Glutamatergic neuron (in vitro differentiated cells): Measurements from ENCODE around the gene L2HGDH. TPM values are rescaled to one million over a fixed set of nuclear protein-coding genes. Genes with fewer than 3 reads are reported as not detected.

Experiments
- DNase-seq: peaks from one replicate; pipeline ENCODE4 v3.0.0; 2022
- H3K27ac Mint-ChIP-seq: one replicate; pipeline ENCODE4 v1.8.0; 2020; ENCODE audit warnings: mild to moderate bottlenecking, mixed read lengths, inconsistent platforms; ENCODE audit not compliant: unreplicated experiment
- H3K27me3 Mint-ChIP-seq: one replicate; pipeline ENCODE4 v1.8.0; 2020; ENCODE audit warnings: mild to moderate bottlenecking, moderate library complexity, mixed read lengths, inconsistent platforms; ENCODE audit not compliant: unreplicated experiment
- H3K36me3 Mint-ChIP-seq: one replicate; pipeline ENCODE4 v1.8.0; 2020; ENCODE audit warnings: mild to moderate bottlenecking, mixed read lengths, inconsistent platforms; ENCODE audit not compliant: unreplicated experiment
- H3K4me1 Mint-ChIP-seq: one replicate; pipeline ENCODE4 v1.8.0; 2020; ENCODE audit warnings: mild to moderate bottlenecking, low read depth, mixed read lengths, inconsistent platforms; ENCODE audit not compliant: unreplicated experiment
- H3K4me3 Mint-ChIP-seq: one replicate; pipeline ENCODE4 v1.8.0; 2020; ENCODE audit warnings: mild to moderate bottlenecking, mixed read lengths, inconsistent platforms; ENCODE audit not compliant: unreplicated experiment
- H3K9me3 Mint-ChIP-seq: one replicate; pipeline ENCODE4 v1.8.0; 2020; ENCODE audit warnings: mild to moderate bottlenecking, moderate library complexity, mixed read lengths, inconsistent platforms; ENCODE audit not compliant: unreplicated experiment
- CTCF ChIP-seq: fragments of 200-600 bp; sonication (generic); IDR thresholded peaks from one replicate; pipeline ENCODE4 v1.5.0; 2021; ENCODE audit not compliant: partially characterized antibody, unreplicated experiment
- total RNA-seq: library from RNA; stranded (reverse); fragmentation: NEBNext Ultra II Directional; extraction: Animal tissue kit (Norgen Biotek cat#: 25700); gene quantifications from one replicate; pipeline ENCODE4 v1.2.1, GENCODE V29; 2021; ENCODE audit not compliant: unreplicated experiment

Gene L2HGDH
- total RNA-seq, 1 donor from 2014 or later, result 6.7 TPM

- Mint-ChIP-seq H3K27me3 (peaks cover 1% of the 10 kb centered on the region), H3K4me3 (no peak overlapping the region), H3K36me3 (no peaks in the 10 kb centered on the region), H3K27ac (no peak overlapping the region), H3K9me3 (peaks cover 5% of the 10 kb centered on the region), H3K4me1 (peaks cover 30% of the 10 kb centered on the region)
- no peak for TF ChIP-seq CTCF
- DNase-seq, result no peak
These were observed 33.9 kb upstream of the L2HGDH start for GRCh38 chr14:50345846-50346422.

- no peak for DNase-seq
- H3K36me3 Mint-ChIP-seq, result no peaks in the 10 kb centered on the region
- peaks cover 3% of the 10 kb centered on the region for H3K27me3 Mint-ChIP-seq
- no peak for TF ChIP-seq CTCF
- no peak overlapping the region for H3K4me3 Mint-ChIP-seq
- peaks cover 34% of the 10 kb centered on the region for H3K4me1 Mint-ChIP-seq
- no peak overlapping the region for H3K27ac Mint-ChIP-seq
- H3K9me3 Mint-ChIP-seq, result peaks cover 5% of the 10 kb centered on the region
These were observed 33.0 kb upstream of the L2HGDH start for GRCh38 chr14:50344876-50345563.

DNA sequence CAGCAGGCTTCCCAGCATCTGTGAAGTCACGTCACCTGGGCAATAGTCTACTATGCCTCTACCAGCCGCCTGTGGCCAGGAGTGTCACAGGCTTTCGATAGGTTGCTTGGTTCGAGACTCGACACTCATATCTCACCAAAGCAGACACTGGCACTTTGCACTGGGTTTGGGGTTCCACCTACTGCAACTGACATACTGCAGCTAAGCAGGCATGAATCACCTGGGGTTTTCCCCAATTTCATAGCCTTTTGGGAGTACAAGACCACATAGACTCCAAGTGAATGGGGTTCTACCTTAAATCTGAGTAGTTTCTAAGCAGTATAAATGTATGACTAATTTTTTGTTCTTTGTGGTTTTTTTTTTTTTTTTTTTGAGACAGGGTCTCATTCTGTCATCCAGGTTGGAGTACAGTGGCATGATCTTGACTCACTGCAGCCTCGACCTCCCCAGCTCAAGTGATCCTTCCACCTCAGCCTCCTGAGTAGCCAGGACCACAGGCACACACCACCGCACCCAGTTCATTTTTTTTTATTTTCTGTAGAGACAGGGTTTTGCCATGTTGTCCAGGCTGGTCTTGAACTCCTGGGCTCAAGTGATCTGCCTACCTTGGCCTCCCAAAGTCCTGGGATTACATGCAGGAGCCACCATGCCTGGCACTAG lies 32.2 kb upstream of the L2HGDH start:
- H3K36me3 Mint-ChIP-seq, result no peaks in the 10 kb centered on the region
- TF ChIP-seq CTCF, result no peak
- no peak for DNase-seq
- peaks cover 37% of the 10 kb centered on the region for H3K4me1 Mint-ChIP-seq
- peak overlapping the region; percentile 49 for H3K27ac Mint-ChIP-seq
- H3K27me3 Mint-ChIP-seq, result peaks cover 3% of the 10 kb centered on the region
- peak overlapping the region; percentile 7 for H3K4me3 Mint-ChIP-seq
- H3K9me3 Mint-ChIP-seq, result peaks cover 5% of the 10 kb centered on the region

- no peak for DNase-seq
- H3K9me3 Mint-ChIP-seq, result peaks cover 5% of the 10 kb centered on the region
- no peak overlapping the region for H3K27ac Mint-ChIP-seq
- peaks cover 3% of the 10 kb centered on the region for H3K27me3 Mint-ChIP-seq
- H3K4me1 Mint-ChIP-seq, result peaks cover 42% of the 10 kb centered on the region
- H3K36me3 Mint-ChIP-seq, result no peaks in the 10 kb centered on the region
- no peak for TF ChIP-seq CTCF
- H3K4me3 Mint-ChIP-seq, result no peak overlapping the region
These were observed 31.4 kb upstream of the L2HGDH start for GRCh38 chr14:50343434-50343833.
